Measurements from ENCODE around the gene SMOC1.
A peak's percentile ranks its signal among the peaks of the same experiment; 100 is the strongest.

GRCh38 chr14:70027785-70028428, 148.7 kb downstream of the SMOC1 start:
- TF ChIP-seq POLR2A (IDR thresholded peaks at IDR 0.05), result no peak
- TF ChIP-seq, protein P1, sequence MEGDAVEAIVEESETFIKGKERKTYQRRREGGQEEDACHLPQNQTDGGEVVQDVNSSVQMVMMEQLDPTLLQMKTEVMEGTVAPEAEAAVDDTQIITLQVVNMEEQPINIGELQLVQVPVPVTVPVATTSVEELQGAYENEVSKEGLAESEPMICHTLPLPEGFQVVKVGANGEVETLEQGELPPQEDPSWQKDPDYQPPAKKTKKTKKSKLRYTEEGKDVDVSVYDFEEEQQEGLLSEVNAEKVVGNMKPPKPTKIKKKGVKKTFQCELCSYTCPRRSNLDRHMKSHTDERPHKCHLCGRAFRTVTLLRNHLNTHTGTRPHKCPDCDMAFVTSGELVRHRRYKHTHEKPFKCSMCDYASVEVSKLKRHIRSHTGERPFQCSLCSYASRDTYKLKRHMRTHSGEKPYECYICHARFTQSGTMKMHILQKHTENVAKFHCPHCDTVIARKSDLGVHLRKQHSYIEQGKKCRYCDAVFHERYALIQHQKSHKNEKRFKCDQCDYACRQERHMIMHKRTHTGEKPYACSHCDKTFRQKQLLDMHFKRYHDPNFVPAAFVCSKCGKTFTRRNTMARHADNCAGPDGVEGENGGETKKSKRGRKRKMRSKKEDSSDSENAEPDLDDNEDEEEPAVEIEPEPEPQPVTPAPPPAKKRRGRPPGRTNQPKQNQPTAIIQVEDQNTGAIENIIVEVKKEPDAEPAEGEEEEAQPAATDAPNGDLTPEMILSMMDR (IDR thresholded peaks at IDR 0.05), result peak; percentile 77 to 89 (median 89)
